Thymus (tissue), 14 donors: ENCODE results near the gene NLRC5. TPM values are rescaled to one million over a fixed set of nuclear protein-coding genes. Genes with fewer than 3 reads are reported as not detected.
A peak's percentile ranks its signal among the peaks of the same experiment; 100 is the strongest.

Experiments
- DNase-seq, 9 donors: peaks; one replicate each; pipeline ENCODE4 v3.0.0-alpha.2; 2013; ENCODE audit warnings: low spot score in 9 of 9, low read depth in 6 of 9, missing footprints in 1 of 9
- H3K27ac ChIP-seq, 2 donors: one replicate each; pipeline ENCODE4 v1.5.1; 2013; ENCODE audit warnings: control low read depth in 1 of 2, low read depth in 1 of 2, low read length in 1 of 2, mild to moderate bottlenecking in 1 of 2, moderate library complexity in 1 of 2
- H3K27me3 ChIP-seq, 2 donors: one replicate each; pipeline ENCODE4 v1.5.1; 2013; ENCODE audit warnings: low read length in 1 of 2; ENCODE audit not compliant: control insufficient read depth in 2 of 2, insufficient read depth in 1 of 2
- H3K36me3 ChIP-seq, 2 donors: one replicate each; pipeline ENCODE4 v1.5.1; 2013; ENCODE audit warnings: low read length in 1 of 2, mild to moderate bottlenecking in 1 of 2, moderate library complexity in 1 of 2; ENCODE audit not compliant: control insufficient read depth in 2 of 2, insufficient read depth in 2 of 2
- H3K4me1 ChIP-seq, 2 donors: one replicate each; pipeline ENCODE4 v1.5.1; 2013; ENCODE audit warnings: low read length in 2 of 2; ENCODE audit not compliant: control insufficient read depth in 2 of 2, insufficient read depth in 2 of 2
- H3K4me3 ChIP-seq, 2 donors: one replicate each; pipeline ENCODE4 v1.5.1; 2013; ENCODE audit warnings: low read length in 2 of 2, control low read depth in 1 of 2, mild to moderate bottlenecking in 1 of 2
- H3K9me3 ChIP-seq, 2 donors: one replicate each; pipeline ENCODE4 v1.5.1; 2013; ENCODE audit warnings: low read length in 1 of 2, mild to moderate bottlenecking in 1 of 2; ENCODE audit not compliant: control insufficient read depth in 2 of 2, insufficient read depth in 1 of 2
- WGBS: extraction: QIAGEN DNeasy Blood & Tissue Kit; methylation state at CpG from one replicate; pipeline ENCODE4 v1.1.7; 2013; 5-methylcytosine and 5-hydroxymethylcytosine counted together
- long read RNA-seq, 10 donors: transcript quantifications; one replicate each; lab custom pipeline, GENCODE V29; 2026
- polyA plus RNA-seq: library from polyadenylated mRNA; stranded (reverse); fragments of 200-250 nt; gene quantifications from one replicate; pipeline ENCODE4 v1.2.3, GENCODE V29; 2013
- total RNA-seq: library from RNA; stranded (reverse); fragments of 120-200 nt; gene quantifications from one replicate; pipeline ENCODE4 v1.2.4, GENCODE V29; 2013
- donor health status: healthy.

Gene NLRC5
- total RNA-seq (23.3 TPM), polyA plus RNA-seq (63.9 TPM)
- long read RNA-seq, donor 1, result 0 reads
- long read RNA-seq, donor 2, result 0 reads
- long read RNA-seq, donor 3, partial matches to known transcripts, result 0 of 2 reads
- long read RNA-seq, donor 3, other reads (novel, unspliced or antisense), result 0 of 2 reads
- long read RNA-seq, donor 4, partial matches to known transcripts, result 5 of 6 reads
- long read RNA-seq, donor 4, other reads (novel, unspliced or antisense), result 0 of 6 reads
- long read RNA-seq, donor 5, partial matches to known transcripts, result 5 of 10 reads
- long read RNA-seq, donor 5, other reads (novel, unspliced or antisense), result 0 of 10 reads
- long read RNA-seq, donor 6, partial matches to known transcripts, result 0 of 1 reads
- long read RNA-seq, donor 6, other reads (novel, unspliced or antisense), result 0 of 1 reads
- long read RNA-seq, donor 7, result 0 reads
- long read RNA-seq, donor 8, result 0 reads
- long read RNA-seq, donor 9, result 0 reads
- long read RNA-seq, donor 10, result 0 reads

GRCh38 chr16:56988948-56989945 lies at the start of gene NLRC5:
Gene NLRC5 (plus strand): TSS chr16:56989557. CDS start chr16:57020713, 31,156 bp downstream.
- peak; percentile 50 to 92 (median 78) for DNase-seq
- Histone ChIP-seq H3K4me3 (peak within 1 kb of the TSS; percentile 66 to 79), H3K4me1 (peaks cover 2 to 41% of the 10 kb centered on the region in 2 donors), H3K36me3 (peaks cover 0 to 6% of the 10 kb centered on the region in 2 donors), H3K27me3 (no peaks in the 10 kb centered on the region), H3K27ac (peak within 1 kb of the TSS; percentile 70 to 83), H3K9me3 (no peaks in the 10 kb centered on the region)
- 6% methylated on average over 64 of the region's 64 CpGs for WGBS

GRCh38 chr16:56939801-56940200 lies 49.6 kb upstream of the NLRC5 start:
- H3K27ac ChIP-seq, result peak overlapping the region; percentile 11 to 85
- H3K9me3 ChIP-seq, result no peaks in the 10 kb centered on the region
- H3K36me3 ChIP-seq, result peaks cover 50 to 89% of the 10 kb centered on the region in 2 donors
- DNase-seq, result peak in 2 of 9 donors; percentile 31 to 58
- no peak overlapping the region for H3K4me3 ChIP-seq
- no peaks in the 10 kb centered on the region for H3K27me3 ChIP-seq
- WGBS, result 53% methylated on average over 4 of the region's 4 CpGs
- H3K4me1 ChIP-seq, result peaks cover 2 to 20% of the 10 kb centered on the region in 2 donors

- no peak for DNase-seq
- WGBS, result 93% methylated on average over 2 of the region's 2 CpGs
- Histone ChIP-seq H3K9me3 (no peaks in the 10 kb centered on the region), H3K27ac (no peak overlapping the region), H3K27me3 (no peaks in the 10 kb centered on the region), H3K4me3 (no peak overlapping the region), H3K36me3 (peaks cover 54 to 90% of the 10 kb centered on the region in 2 donors), H3K4me1 (peaks cover 2 to 20% of the 10 kb centered on the region in 2 donors)
These were observed 48.3 kb upstream of the NLRC5 start for GRCh38 chr16:56941092-56941491.

GRCh38 chr16:56941856-56942331 lies 47.5 kb upstream of the NLRC5 start:
- no peaks in the 10 kb centered on the region for H3K9me3 ChIP-seq
- H3K27ac ChIP-seq, result no peak overlapping the region
- H3K4me1 ChIP-seq, result peaks cover 2 to 20% of the 10 kb centered on the region in 2 donors
- peaks cover 55 to 84% of the 10 kb centered on the region in 2 donors for H3K36me3 ChIP-seq
- no peak for DNase-seq
- no peaks in the 10 kb centered on the region for H3K27me3 ChIP-seq
- WGBS, result 87% methylated on average over 9 of the region's 9 CpGs
- no peak overlapping the region for H3K4me3 ChIP-seq

- no peak for DNase-seq
- H3K36me3 ChIP-seq, result peaks cover 55 to 69% of the 10 kb centered on the region in 2 donors
- no peak overlapping the region for H3K4me3 ChIP-seq
- peaks cover 2 to 15% of the 10 kb centered on the region in 2 donors for H3K4me1 ChIP-seq
- H3K27ac ChIP-seq, result no peak overlapping the region
- 88% methylated on average over 6 of the region's 6 CpGs for WGBS
- no peaks in the 10 kb centered on the region for H3K9me3 ChIP-seq
- no peaks in the 10 kb centered on the region for H3K27me3 ChIP-seq
These were observed 45.5 kb upstream of the NLRC5 start for GRCh38 chr16:56943761-56944375.

GRCh38 chr16:56944954-56945839 lies 44.2 kb upstream of the NLRC5 start:
- DNase-seq, result no peak
- Histone ChIP-seq H3K4me3 (no peak overlapping the region), H3K4me1 (peaks cover 0 to 3% of the 10 kb centered on the region in 2 donors), H3K27me3 (no peaks in the 10 kb centered on the region), H3K27ac (no peak overlapping the region), H3K36me3 (peaks cover 44 to 56% of the 10 kb centered on the region in 2 donors), H3K9me3 (no peaks in the 10 kb centered on the region)
- WGBS, result 90% methylated on average over 2 of the region's 2 CpGs

- DNase-seq, result no peak
- 96% methylated on average over 12 of the region's 12 CpGs for WGBS
- H3K27ac ChIP-seq, result no peak overlapping the region
- H3K4me1 ChIP-seq, result peaks cover 0 to 3% of the 10 kb centered on the region in 2 donors
- H3K4me3 ChIP-seq, result no peak overlapping the region
- H3K36me3 ChIP-seq, result peaks cover 39 to 49% of the 10 kb centered on the region in 2 donors
- H3K9me3 ChIP-seq, result no peaks in the 10 kb centered on the region
- no peaks in the 10 kb centered on the region for H3K27me3 ChIP-seq
These were observed 43.4 kb upstream of the NLRC5 start for GRCh38 chr16:56945847-56946527.
